Liver (tissue), 3 donors: ENCODE results near the gene PPP2R5C.

Experiments
- EGR1 ChIP-seq, 2 donors: IDR thresholded peaks; 2 replicates each; pipeline ENCODE4 v1.6.1; 2016 to 2018; ENCODE audit warnings: antibody characterized with exemption in 2 of 2, low read depth in 2 of 2
- FOXA1 ChIP-seq: IDR thresholded peaks from 2 replicates; pipeline ENCODE4 v1.6.1; 2016; ENCODE audit warnings: antibody characterized with exemption
- GABPA ChIP-seq, 2 donors: IDR thresholded peaks in 1 of 2; conservative IDR thresholded peaks in 1 of 2; 2 replicates each; pipeline ENCODE4 v1.6.1; 2016; ENCODE audit warnings: antibody characterized with exemption in 2 of 2, mild to moderate bottlenecking in 1 of 2, moderate library complexity in 1 of 2
- JUND ChIP-seq, 2 donors: IDR thresholded peaks; 2 replicates each; pipeline ENCODE4 v1.6.1; 2016; ENCODE audit warnings: antibody characterized with exemption in 2 of 2
- NR2F2 ChIP-seq: IDR thresholded peaks from 2 replicates; pipeline ENCODE4 v1.6.1; 2016; ENCODE audit warnings: antibody characterized with exemption
- RAD21 ChIP-seq, 2 donors: IDR thresholded peaks; 2 replicates each; pipeline ENCODE4 v1.6.1; 2016; ENCODE audit warnings: antibody characterized with exemption in 2 of 2, mild to moderate bottlenecking in 2 of 2
- RXRA ChIP-seq, 2 donors: IDR thresholded peaks; 2 replicates each; pipeline ENCODE4 v1.6.1; 2017 to 2018; ENCODE audit warnings: antibody characterized with exemption in 2 of 2, mild to moderate bottlenecking in 1 of 2
- SP1 ChIP-seq: IDR thresholded peaks from 2 replicates; pipeline ENCODE4 v1.6.1; 2018; ENCODE audit warnings: antibody characterized with exemption, mild to moderate bottlenecking
- TAF1 ChIP-seq: conservative IDR thresholded peaks from 2 replicates; pipeline ENCODE4 v1.6.1; 2016; ENCODE audit warnings: antibody characterized with exemption, mild to moderate bottlenecking
- YY1 ChIP-seq: IDR thresholded peaks from 2 replicates; pipeline ENCODE4 v1.6.1; 2016; ENCODE audit warnings: antibody characterized with exemption, mild to moderate bottlenecking
- TF ChIP-seq, protein P1 (sequence below): fragments of 150-350 bp; IDR thresholded peaks from 2 replicates; pipeline ENCODE4 v1.5.1; 2017; ENCODE audit warnings: improper control_type of control experiment, low read depth, low read length; ENCODE audit not compliant: missing input control
- TF ChIP-seq, protein P2 (sequence below): IDR thresholded peaks from 2 replicates; pipeline ENCODE4 v1.6.1; 2016; ENCODE audit warnings: antibody characterized with exemption
- TF ChIP-seq, protein P3 (sequence below): IDR thresholded peaks from 2 replicates; pipeline ENCODE4 v1.6.1; 2016; ENCODE audit warnings: antibody characterized with exemption, mild to moderate bottlenecking
- TF ChIP-seq, protein P4 (sequence below): IDR thresholded peaks from 2 replicates; pipeline ENCODE4 v1.6.1; 2016; ENCODE audit warnings: antibody characterized with exemption
- donor health status: healthy.
- donor health status: healthy.

DNA sequence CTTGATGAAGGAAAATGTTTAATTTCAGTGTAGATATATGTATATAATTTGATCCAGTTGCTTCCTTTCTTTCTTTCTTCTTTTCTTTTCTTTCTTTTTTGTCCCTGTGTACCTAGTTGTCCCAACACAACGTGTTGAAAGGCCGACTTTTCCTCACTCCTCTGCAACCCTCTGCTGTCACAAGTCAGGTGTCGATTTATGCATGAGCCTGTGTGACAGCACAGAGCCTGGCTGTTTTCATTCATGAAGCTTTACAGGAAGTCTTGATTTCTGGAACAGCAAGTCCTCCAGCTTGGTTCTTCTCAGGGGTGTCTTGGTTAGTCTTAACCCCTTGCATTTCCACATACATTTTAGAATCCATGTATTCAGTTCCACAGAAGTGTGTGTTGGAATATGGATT is 88.1 kb downstream of the PPP2R5C start:
- TF ChIP-seq, protein P1, sequence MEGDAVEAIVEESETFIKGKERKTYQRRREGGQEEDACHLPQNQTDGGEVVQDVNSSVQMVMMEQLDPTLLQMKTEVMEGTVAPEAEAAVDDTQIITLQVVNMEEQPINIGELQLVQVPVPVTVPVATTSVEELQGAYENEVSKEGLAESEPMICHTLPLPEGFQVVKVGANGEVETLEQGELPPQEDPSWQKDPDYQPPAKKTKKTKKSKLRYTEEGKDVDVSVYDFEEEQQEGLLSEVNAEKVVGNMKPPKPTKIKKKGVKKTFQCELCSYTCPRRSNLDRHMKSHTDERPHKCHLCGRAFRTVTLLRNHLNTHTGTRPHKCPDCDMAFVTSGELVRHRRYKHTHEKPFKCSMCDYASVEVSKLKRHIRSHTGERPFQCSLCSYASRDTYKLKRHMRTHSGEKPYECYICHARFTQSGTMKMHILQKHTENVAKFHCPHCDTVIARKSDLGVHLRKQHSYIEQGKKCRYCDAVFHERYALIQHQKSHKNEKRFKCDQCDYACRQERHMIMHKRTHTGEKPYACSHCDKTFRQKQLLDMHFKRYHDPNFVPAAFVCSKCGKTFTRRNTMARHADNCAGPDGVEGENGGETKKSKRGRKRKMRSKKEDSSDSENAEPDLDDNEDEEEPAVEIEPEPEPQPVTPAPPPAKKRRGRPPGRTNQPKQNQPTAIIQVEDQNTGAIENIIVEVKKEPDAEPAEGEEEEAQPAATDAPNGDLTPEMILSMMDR: no peak
- TF ChIP-seq, protein P2, sequence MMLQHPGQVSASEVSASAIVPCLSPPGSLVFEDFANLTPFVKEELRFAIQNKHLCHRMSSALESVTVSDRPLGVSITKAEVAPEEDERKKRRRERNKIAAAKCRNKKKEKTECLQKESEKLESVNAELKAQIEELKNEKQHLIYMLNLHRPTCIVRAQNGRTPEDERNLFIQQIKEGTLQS: no peak
- TF ChIP-seq RAD21 (IDR thresholded peaks at IDR 0.05) (no peak), YY1 (no peak), RXRA (IDR thresholded peaks at IDR 0.05) (no peak), SP1 (no peak), EGR1 (IDR thresholded peaks at IDR 0.05; ENCODE audit: low read depth in 2 of 2) (no peak), FOXA1 (no peak), GABPA (IDR thresholded peaks at IDR 0.05 in 1 of 2, conservative IDR thresholded peaks at IDR 0.05 in 1 of 2) (no peak), TAF1 (no peak), JUND (IDR thresholded peaks at IDR 0.05) (no peak), NR2F2 (no peak)
- TF ChIP-seq, protein P3, sequence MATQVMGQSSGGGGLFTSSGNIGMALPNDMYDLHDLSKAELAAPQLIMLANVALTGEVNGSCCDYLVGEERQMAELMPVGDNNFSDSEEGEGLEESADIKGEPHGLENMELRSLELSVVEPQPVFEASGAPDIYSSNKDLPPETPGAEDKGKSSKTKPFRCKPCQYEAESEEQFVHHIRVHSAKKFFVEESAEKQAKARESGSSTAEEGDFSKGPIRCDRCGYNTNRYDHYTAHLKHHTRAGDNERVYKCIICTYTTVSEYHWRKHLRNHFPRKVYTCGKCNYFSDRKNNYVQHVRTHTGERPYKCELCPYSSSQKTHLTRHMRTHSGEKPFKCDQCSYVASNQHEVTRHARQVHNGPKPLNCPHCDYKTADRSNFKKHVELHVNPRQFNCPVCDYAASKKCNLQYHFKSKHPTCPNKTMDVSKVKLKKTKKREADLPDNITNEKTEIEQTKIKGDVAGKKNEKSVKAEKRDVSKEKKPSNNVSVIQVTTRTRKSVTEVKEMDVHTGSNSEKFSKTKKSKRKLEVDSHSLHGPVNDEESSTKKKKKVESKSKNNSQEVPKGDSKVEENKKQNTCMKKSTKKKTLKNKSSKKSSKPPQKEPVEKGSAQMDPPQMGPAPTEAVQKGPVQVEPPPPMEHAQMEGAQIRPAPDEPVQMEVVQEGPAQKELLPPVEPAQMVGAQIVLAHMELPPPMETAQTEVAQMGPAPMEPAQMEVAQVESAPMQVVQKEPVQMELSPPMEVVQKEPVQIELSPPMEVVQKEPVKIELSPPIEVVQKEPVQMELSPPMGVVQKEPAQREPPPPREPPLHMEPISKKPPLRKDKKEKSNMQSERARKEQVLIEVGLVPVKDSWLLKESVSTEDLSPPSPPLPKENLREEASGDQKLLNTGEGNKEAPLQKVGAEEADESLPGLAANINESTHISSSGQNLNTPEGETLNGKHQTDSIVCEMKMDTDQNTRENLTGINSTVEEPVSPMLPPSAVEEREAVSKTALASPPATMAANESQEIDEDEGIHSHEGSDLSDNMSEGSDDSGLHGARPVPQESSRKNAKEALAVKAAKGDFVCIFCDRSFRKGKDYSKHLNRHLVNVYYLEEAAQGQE: no peak
- TF ChIP-seq, protein P4, sequence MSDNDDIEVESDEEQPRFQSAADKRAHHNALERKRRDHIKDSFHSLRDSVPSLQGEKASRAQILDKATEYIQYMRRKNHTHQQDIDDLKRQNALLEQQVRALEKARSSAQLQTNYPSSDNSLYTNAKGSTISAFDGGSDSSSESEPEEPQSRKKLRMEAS: no peak
